ENCODE results near the gene CCDC6.

CCDC6 gene

GRCh38 chr10:59823751-59824150 is 82.6 kb downstream of the CCDC6 start:
- DNase-seq (ENCODE audit: low spot score) = no peak
- TF ChIP-seq CTCF (IDR thresholded peaks at IDR 0.05; ENCODE audit: extremely low read depth, missing control alignments) = no peak

GRCh38 chr10:59823111-59823510 is 83.2 kb downstream of the CCDC6 start:
- no peak for DNase-seq (ENCODE audit: low spot score)
- no peak for TF ChIP-seq CTCF (IDR thresholded peaks at IDR 0.05; ENCODE audit: extremely low read depth, missing control alignments)

- no peak for DNase-seq (ENCODE audit: low spot score)
- TF ChIP-seq CTCF (IDR thresholded peaks at IDR 0.05; ENCODE audit: extremely low read depth, missing control alignments) = no peak
These were observed 85.9 kb downstream of the CCDC6 start for GRCh38 chr10:59820471-59820870.

GRCh38 chr10:59819683-59820082 is 86.7 kb downstream of the CCDC6 start:
- no peak for DNase-seq (ENCODE audit: low spot score)
- TF ChIP-seq CTCF (IDR thresholded peaks at IDR 0.05; ENCODE audit: extremely low read depth, missing control alignments) = no peak

- TF ChIP-seq CTCF (IDR thresholded peaks at IDR 0.05; ENCODE audit: extremely low read depth, missing control alignments) = no peak
- DNase-seq (ENCODE audit: low spot score) = no peak
These were observed 87.1 kb downstream of the CCDC6 start for GRCh38 chr10:59819265-59819664.

- no peak for DNase-seq (ENCODE audit: low spot score)
These were observed 88.6 kb downstream of the CCDC6 start for GRCh38 chr10:59817773-59818172.

GRCh38 chr10:59814878-59815277 is 91.5 kb downstream of the CCDC6 start:
- DNase-seq (ENCODE audit: low spot score) = no peak
- no peak for TF ChIP-seq CTCF (IDR thresholded peaks at IDR 0.05; ENCODE audit: extremely low read depth, missing control alignments)

More at GRCh38 chr10:59817773-59818172, 88.6 kb downstream of the CCDC6 start:
- no peak for TF ChIP-seq CTCF (IDR thresholded peaks at IDR 0.05; ENCODE audit: extremely low read depth, missing control alignments)

All from GM20000 (cell line).